SU-DHL-6 (cell line): ENCODE measurements around the gene XCL2.

Experiments used
- H2AFZ ChIP-seq: fragments of 200-600 bp; sonication (generic); 2 replicates; pipeline ENCODE4 v1.6.1; 2014; ENCODE audit warnings: low read depth, mild to moderate bottlenecking, moderate library complexity, mixed read lengths, antibody characterized with exemption, low read length; ENCODE audit not compliant: severe bottlenecking
- H3F3A ChIP-seq: fragments of 200-600 bp; shearing (Covaris generic); 2 replicates; pipeline ENCODE4 v1.6.0; 2016; ENCODE audit warnings: antibody characterized with exemption, mild to moderate bottlenecking; ENCODE audit not compliant: insufficient read depth
- H3K27ac ChIP-seq: fragments of 200-600 bp; sonication (generic); 2 replicates; pipeline ENCODE4 v1.5.1; 2016; ENCODE audit warnings: low read depth, mild to moderate bottlenecking, low read length, moderate library complexity, mixed read lengths
- H3K27me3 ChIP-seq: fragments of 200-600 bp; sonication (generic), shearing (Covaris generic); 2 replicates; pipeline ENCODE4 v1.6.0; 2014; ENCODE audit warnings: mild to moderate bottlenecking, low read length
- H3K36me3 ChIP-seq: fragments of 200-600 bp; sonication (generic); 2 replicates; pipeline ENCODE4 v1.6.1; 2014; ENCODE audit warnings: mild to moderate bottlenecking, low read length, mixed read lengths
- H3K4me2 ChIP-seq: fragments of 300-600, 200-600 bp; shearing (Covaris generic), sonication (generic); 2 replicates; pipeline ENCODE4 v1.6.0; 2014; ENCODE audit warnings: low read length, low read depth, mild to moderate bottlenecking; ENCODE audit not compliant: poor library complexity, severe bottlenecking
- H3K4me3 ChIP-seq: fragments of 200-600 bp; sonication (generic); 2 replicates; pipeline ENCODE4 v1.5.1; 2014; ENCODE audit warnings: antibody characterized with exemption, low read length, mild to moderate bottlenecking, mixed read lengths; ENCODE audit not compliant: insufficient read depth, poor library complexity, severe bottlenecking
- H3K79me2 ChIP-seq: fragments of 200-600 bp; sonication (generic); 2 replicates; pipeline ENCODE4 v1.6.1; 2014; ENCODE audit warnings: mild to moderate bottlenecking, low read length, moderate library complexity; ENCODE audit not compliant: insufficient read depth
- H3K9ac ChIP-seq: fragments of 200-600 bp; sonication (generic); 2 replicates; pipeline ENCODE4 v1.7.0; 2014; ENCODE audit warnings: mild to moderate bottlenecking, low read length
- H3K9me2 ChIP-seq: fragments of 200-600 bp; sonication (generic); replicated peaks from 2 replicates; pipeline ENCODE4 v1.6.1; 2014; ENCODE audit warnings: low read length; ENCODE audit not compliant: insufficient read depth
- H3K9me3 ChIP-seq: fragments of 200-600 bp; sonication (generic); 2 replicates; pipeline ENCODE4 v1.6.1; 2014; ENCODE audit warnings: low read length, mixed read lengths; ENCODE audit not compliant: insufficient read depth
- H4K20me1 ChIP-seq: fragments of 200-600 bp; sonication (generic); 2 replicates; pipeline ENCODE4 v1.6.1; 2014; ENCODE audit warnings: low read depth, mild to moderate bottlenecking, antibody characterized with exemption, low read length, moderate library complexity, mixed read lengths
- EZH2phosphoT487 ChIP-seq: fragments of 200-600 bp; sonication (generic), shearing (Covaris generic); conservative IDR thresholded peaks from 2 replicates; pipeline ENCODE4 v1.6.1; 2018; ENCODE audit warnings: mild to moderate bottlenecking, antibody characterized with exemption, low read length, moderate library complexity, mixed read lengths
- TF ChIP-seq, protein P1 (sequence below): fragments of 200-600 bp; sonication (generic); IDR thresholded peaks from one replicate; pipeline ENCODE4 v1.5.1; 2017; ENCODE audit warnings: antibody characterized with exemption, mild to moderate bottlenecking, low read length, moderate library complexity; ENCODE audit not compliant: insufficient read depth, poor library complexity, severe bottlenecking

XCL2 gene

DNA sequence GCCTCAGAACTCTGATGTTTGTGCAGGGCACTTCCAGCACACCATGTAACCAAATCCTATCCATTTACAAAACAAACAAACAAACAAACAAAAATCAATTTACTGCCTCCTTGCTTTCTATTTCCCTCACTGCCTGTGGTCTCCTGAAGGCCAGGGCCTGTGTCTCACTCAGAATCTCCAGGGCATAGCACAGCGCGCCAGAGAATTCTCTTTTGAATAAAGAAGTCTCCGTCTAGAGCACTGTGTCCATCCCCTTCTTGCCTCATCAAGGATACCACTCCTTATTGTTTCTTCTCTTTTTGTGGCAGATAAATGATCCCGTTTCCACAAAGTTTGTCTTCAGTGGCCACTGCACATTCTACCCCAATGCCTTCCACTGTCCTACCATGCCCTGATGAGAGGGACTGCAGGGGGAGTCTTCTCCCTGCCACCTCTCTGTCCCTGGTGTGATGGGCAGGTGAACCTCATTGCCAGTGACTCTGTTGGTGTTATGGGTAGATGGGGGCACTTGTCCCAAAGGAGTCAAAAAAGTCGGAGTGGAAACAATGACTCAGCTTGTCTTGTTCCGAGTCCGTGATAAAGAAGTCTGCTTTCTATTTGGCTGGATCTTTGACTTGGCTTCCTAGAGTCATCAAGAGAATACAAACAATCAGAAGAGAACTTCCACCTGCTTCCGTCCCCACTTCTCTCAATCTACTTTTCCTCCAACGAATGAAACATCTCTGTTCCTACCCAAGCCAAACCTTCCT lies 30.0 kb downstream of the XCL2 start:
- Histone ChIP-seq H3K79me2 (no peaks in the 10 kb centered on the region), H3K9ac (no peak overlapping the region), H3K36me3 (no peaks in the 10 kb centered on the region), H4K20me1 (no peaks in the 10 kb centered on the region), H3K27me3 (no peaks in the 10 kb centered on the region), H3K9me3 (no peaks in the 10 kb centered on the region), H3K9me2 (no peaks in the 10 kb centered on the region), H2AFZ (no peak overlapping the region), H3F3A (no peaks in the 10 kb centered on the region), H3K27ac (no peak overlapping the region), H3K4me2 (no peak overlapping the region), H3K4me3 (no peak overlapping the region)
- TF ChIP-seq, protein P1, sequence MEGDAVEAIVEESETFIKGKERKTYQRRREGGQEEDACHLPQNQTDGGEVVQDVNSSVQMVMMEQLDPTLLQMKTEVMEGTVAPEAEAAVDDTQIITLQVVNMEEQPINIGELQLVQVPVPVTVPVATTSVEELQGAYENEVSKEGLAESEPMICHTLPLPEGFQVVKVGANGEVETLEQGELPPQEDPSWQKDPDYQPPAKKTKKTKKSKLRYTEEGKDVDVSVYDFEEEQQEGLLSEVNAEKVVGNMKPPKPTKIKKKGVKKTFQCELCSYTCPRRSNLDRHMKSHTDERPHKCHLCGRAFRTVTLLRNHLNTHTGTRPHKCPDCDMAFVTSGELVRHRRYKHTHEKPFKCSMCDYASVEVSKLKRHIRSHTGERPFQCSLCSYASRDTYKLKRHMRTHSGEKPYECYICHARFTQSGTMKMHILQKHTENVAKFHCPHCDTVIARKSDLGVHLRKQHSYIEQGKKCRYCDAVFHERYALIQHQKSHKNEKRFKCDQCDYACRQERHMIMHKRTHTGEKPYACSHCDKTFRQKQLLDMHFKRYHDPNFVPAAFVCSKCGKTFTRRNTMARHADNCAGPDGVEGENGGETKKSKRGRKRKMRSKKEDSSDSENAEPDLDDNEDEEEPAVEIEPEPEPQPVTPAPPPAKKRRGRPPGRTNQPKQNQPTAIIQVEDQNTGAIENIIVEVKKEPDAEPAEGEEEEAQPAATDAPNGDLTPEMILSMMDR = no peak
- no peak for TF ChIP-seq EZH2phosphoT487

DNA sequence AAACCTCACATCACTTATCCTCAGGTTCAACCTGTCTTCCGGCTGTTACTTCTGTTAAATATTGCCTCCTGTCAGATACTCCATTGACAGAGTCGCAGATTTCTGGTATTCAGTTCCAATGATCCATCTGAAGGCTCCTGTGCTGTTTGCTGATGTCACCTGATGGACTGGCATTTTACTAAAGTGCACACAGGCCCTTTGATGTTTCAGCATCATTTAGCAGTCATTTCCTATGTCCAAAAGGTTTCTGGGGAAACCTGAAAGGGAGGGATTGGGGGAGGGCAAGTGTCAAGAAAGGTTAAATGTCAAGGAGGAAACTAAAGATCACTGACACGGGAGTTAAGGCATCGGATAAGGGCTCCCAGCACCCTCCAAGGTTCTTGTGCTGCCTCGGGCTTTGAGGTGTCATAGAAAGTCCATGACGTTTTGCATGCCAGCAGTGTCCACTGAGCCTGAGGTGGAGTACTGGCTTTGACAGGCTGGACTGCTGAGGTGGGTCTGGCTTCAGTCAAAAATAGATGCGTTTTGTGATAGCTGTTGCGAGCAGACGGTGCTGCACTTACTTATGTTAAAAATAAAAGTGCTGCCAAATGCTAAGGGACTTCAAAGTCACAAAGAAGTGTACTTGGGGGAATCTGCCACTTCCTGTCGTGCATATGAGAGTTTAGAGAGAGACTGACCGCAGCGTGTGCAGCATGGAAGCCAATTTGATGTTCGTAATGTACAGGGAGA lies 30.8 kb downstream of the XCL2 start:
- no peaks in the 10 kb centered on the region for H3K9me2 ChIP-seq
- H2AFZ ChIP-seq = no peak overlapping the region
- no peak overlapping the region for H3K27ac ChIP-seq
- no peak overlapping the region for H3K4me2 ChIP-seq
- H3K27me3 ChIP-seq = no peaks in the 10 kb centered on the region
- H3K79me2 ChIP-seq = no peaks in the 10 kb centered on the region
- no peaks in the 10 kb centered on the region for H3K36me3 ChIP-seq
- H3K9ac ChIP-seq = no peak overlapping the region
- H3K4me3 ChIP-seq = no peak overlapping the region
- no peaks in the 10 kb centered on the region for H3K9me3 ChIP-seq
- no peaks in the 10 kb centered on the region for H3F3A ChIP-seq
- no peaks in the 10 kb centered on the region for H4K20me1 ChIP-seq
- TF ChIP-seq EZH2phosphoT487 = no peak
- TF ChIP-seq, protein P1 = no peak

DNA sequence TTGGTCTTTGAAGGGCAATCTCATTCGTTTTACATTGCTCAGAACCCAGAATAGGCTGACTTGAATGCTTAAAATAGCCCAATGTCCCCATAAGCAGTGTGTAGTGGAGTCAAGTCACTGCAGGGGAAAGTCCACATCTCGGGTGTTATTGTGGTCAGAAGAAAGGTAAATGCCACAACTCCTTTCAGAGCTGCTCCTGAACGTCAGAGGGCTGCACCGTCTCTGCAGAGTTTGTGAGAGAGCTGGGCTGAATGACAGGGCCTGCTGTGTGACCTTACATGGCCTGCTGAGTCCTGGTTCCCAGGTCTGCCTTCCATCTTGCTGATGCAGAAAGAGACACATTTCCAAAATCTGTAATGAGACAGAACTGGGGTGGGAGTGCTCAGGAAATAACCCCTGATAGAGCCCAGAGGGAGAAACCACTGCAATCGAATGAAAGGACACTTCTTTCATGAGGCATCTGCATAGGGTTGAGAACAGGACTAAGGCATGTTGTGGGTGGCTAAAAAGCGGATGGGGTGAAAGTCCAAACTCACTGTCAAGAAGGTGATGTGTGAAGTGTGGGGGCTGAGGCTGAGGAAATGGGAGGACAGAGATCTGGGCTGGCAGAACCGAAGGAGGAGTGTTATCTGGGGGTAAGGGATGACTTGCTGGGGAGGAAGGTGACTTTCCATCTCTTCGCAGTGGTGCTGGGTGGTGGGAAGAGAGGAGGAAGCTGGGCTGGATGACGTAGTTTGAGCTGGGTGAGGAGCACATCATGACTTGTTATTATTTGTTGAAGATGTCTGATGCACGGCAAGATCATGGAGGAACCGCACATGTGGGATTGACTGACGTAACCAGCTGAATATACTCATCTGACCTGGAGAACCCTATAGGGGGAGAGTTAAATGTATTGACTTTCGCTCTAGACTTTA lies 33.7 kb downstream of the XCL2 start:
- no peaks in the 10 kb centered on the region for H3F3A ChIP-seq
- H3K9me3 ChIP-seq = no peaks in the 10 kb centered on the region
- no peak overlapping the region for H3K9ac ChIP-seq
- H3K27me3 ChIP-seq = no peaks in the 10 kb centered on the region
- H3K27ac ChIP-seq = no peak overlapping the region
- H3K79me2 ChIP-seq = no peaks in the 10 kb centered on the region
- no peaks in the 10 kb centered on the region for H3K36me3 ChIP-seq
- H3K4me3 ChIP-seq = no peak overlapping the region
- TF ChIP-seq, protein P1 = no peak
- no peak for TF ChIP-seq EZH2phosphoT487
- H3K4me2 ChIP-seq = no peak overlapping the region
- H3K9me2 ChIP-seq = no peaks in the 10 kb centered on the region
- H2AFZ ChIP-seq = no peak overlapping the region
- H4K20me1 ChIP-seq = no peaks in the 10 kb centered on the region
